ENCODE measurements around the gene GRAPL.
"Not testable (repeated sequence)": the region's sequence is repeated elsewhere in the genome, so short reads cannot be mapped to it uniquely, and the experiment has no call there.

The GRAPL gene

GRCh38 chr17:19162384-19163216 is 35.2 kb downstream of the GRAPL start:
- DNase-seq (ENCODE audit: low read depth) = not testable (repeated sequence)

DNA sequence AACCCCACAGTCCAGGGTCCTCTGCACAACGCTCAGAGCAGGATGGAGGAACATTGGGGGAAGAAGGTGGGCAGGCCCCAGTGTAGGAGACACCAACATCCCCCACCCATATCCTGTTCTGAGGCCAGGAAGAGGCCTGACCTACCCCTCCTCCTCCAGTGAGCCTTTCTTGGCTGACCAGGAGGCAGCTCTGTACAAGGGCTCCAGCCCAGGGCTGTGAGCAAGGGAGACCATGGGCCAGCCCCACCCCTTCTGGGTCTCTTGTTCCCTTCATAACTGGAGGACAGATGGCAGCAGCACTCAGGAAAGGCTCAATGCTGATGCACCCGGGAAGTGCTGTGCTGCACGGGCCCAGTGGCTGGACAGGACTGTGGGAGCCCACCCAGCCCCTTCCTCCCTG is 47.0 kb downstream of the GRAPL start:
- H3K4me3 ChIP-seq (ENCODE audit: low read depth, low read length); in situ Hi-C loops (cut with HindIII; ENCODE audit: low sequenced_read_pairs); DNase-seq (ENCODE audit: low read depth): not testable (repeated sequence)

More at GRCh38 chr17:19162384-19163216, 35.2 kb downstream of the GRAPL start:
- in situ Hi-C loops (cut with HindIII; ENCODE audit: low sequenced_read_pairs); H3K4me3 ChIP-seq (ENCODE audit: low read depth, low read length): not testable (repeated sequence)

DNA sequence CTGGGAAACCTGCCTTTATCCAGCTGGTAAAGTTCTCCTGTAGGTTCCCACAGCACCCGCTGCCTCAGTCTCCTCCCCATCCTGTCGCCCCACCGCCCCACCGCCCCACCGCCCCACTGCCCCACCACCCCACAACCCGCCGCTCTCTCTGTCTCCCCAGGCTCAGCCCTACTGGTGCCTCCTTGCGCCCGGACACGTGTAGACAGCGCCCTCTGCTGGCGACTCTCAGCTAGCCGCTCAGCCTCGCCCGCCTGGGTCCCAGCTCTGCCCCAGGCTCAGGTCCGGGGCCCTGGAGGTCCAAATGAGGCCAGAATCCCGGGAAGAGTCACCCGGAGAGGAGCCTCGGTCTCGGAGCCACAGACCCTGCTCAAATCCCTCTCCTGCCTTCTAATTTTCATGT is 48.0 kb downstream of the GRAPL start:
- DNase-seq (ENCODE audit: low read depth); H3K4me3 ChIP-seq (ENCODE audit: low read depth, low read length); in situ Hi-C loops (cut with HindIII; ENCODE audit: low sequenced_read_pairs): not testable (repeated sequence)

DNA sequence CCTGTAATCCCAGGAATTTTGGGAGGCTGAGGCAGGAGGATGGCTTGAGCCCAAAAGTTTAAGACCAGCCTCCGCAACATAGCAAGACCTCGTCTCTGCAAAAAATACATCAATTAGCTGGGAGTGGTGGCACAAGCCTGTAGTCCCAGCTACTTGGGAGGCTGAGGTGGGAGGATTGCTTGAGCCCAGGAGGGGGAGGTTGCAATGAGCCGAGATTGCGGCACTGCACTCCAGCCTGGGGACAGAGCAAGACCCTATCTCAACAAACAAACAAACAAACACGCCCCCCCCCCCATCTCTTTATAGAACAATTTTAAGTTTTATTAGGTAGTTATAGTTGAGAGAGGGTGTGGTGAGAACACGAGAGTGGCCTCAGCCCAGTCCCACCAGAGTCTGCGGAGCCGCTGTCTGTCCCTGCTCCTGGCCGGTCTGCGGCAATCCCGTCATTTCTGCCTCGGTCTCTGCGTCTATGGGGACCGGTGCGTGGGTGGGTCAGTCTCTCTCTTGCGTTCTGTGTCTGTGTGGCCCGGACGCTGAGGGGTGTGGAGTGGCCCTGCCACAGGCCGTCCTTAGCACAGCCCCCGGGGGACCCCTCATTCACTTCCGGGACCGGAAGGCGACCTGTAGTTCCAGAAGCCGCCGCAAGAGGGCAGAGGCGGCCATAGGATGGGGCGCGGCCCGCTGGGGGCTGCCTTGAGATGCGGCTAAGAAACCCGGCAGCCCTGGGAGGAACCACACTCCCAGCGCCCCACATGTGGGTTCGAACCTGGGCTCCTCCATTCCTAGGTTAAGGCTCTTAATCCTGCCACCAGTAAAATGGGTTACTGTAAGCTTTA is 53.9 kb downstream of the GRAPL start:
- in situ Hi-C loops (cut with HindIII; ENCODE audit: low sequenced_read_pairs); DNase-seq (ENCODE audit: low read depth); H3K4me3 ChIP-seq (ENCODE audit: low read depth, low read length): not testable (repeated sequence)

GRCh38 chr17:19187883-19188869 is 60.8 kb downstream of the GRAPL start:
- in situ Hi-C loops (cut with HindIII; ENCODE audit: low sequenced_read_pairs); H3K4me3 ChIP-seq (ENCODE audit: low read depth, low read length); DNase-seq (ENCODE audit: low read depth): not testable (repeated sequence)

- in situ Hi-C loops (cut with HindIII; ENCODE audit: low sequenced_read_pairs); DNase-seq (ENCODE audit: low read depth): not testable (repeated sequence)
Observed at GRCh38 chr17:19188870-19189708, 61.7 kb downstream of the GRAPL start.

GRCh38 chr17:19189781-19190405 is 62.5 kb downstream of the GRAPL start:
- DNase-seq (ENCODE audit: low read depth); H3K4me3 ChIP-seq (ENCODE audit: low read depth, low read length); in situ Hi-C loops (cut with HindIII; ENCODE audit: low sequenced_read_pairs): not testable (repeated sequence)

More at GRCh38 chr17:19188870-19189708, 61.7 kb downstream of the GRAPL start:
- H3K4me3 ChIP-seq (ENCODE audit: low read depth, low read length) = not testable (repeated sequence)

DNA sequence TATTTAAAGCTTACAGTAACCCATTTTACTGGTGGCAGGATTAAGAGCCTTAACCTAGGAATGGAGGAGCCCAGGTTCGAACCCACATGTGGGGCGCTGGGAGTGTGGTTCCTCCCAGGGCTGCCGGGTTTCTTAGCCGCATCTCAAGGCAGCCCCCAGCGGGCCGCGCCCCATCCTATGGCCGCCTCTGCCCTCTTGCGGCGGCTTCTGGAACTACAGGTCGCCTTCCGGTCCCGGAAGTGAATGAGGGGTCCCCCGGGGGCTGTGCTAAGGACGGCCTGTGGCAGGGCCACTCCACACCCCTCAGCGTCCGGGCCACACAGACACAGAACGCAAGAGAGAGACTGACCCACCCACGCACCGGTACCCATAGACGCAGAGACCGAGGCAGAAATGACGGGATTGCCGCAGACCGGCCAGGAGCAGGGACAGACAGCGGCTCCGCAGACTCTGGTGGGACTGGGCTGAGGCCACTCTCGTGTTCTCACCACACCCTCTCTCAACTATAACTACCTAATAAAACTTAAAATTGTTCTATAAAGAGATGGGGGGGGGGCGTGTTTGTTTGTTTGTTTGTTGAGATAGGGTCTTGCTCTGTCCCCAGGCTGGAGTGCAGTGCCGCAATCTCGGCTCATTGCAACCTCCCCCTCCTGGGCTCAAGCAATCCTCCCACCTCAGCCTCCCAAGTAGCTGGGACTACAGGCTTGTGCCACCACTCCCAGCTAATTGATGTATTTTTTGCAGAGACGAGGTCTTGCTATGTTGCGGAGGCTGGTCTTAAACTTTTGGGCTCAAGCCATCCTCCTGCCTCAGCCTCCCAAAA is 69.2 kb downstream of the GRAPL start:
- DNase-seq (ENCODE audit: low read depth) = not testable (repeated sequence)

GRCh38 chr17:19202448-19202847 is 75.1 kb downstream of the GRAPL start:
- H3K4me3 ChIP-seq (ENCODE audit: low read depth, low read length); DNase-seq (ENCODE audit: low read depth); in situ Hi-C loops (cut with HindIII; ENCODE audit: low sequenced_read_pairs): not testable (repeated sequence)

More for the DNA sequence above, 69.2 kb downstream of the GRAPL start:
- in situ Hi-C loops (cut with HindIII; ENCODE audit: low sequenced_read_pairs); H3K4me3 ChIP-seq (ENCODE audit: low read depth, low read length): not testable (repeated sequence)

DNA sequence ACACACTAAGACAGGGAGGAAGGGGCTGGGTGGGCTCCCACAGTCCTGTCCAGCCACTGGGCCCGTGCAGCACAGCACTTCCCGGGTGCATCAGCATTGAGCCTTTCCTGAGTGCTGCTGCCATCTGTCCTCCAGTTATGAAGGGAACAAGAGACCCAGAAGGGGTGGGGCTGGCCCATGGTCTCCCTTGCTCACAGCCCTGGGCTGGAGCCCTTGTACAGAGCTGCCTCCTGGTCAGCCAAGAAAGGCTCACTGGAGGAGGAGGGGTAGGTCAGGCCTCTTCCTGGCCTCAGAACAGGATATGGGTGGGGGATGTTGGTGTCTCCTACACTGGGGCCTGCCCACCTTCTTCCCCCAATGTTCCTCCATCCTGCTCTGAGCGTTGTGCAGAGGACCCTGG is 76.0 kb downstream of the GRAPL start:
- DNase-seq (ENCODE audit: low read depth); in situ Hi-C loops (cut with HindIII; ENCODE audit: low sequenced_read_pairs); H3K4me3 ChIP-seq (ENCODE audit: low read depth, low read length): not testable (repeated sequence)
